ENCODE results near the gene GJA3.

- TF ChIP-seq CTCF (IDR thresholded peaks at IDR 0.05; ENCODE audit: poor library complexity) (no peak), EZH2 (IDR thresholded peaks at IDR 0.05; ENCODE audit: borderline replicate concordance) (no peak), EZH2phosphoT487 (IDR thresholded peaks at IDR 0.05; ENCODE audit: low read depth, severe bottlenecking, unreplicated experiment) (no peak)
Measured at GRCh38 chr13:20148501-20149183, 12.2 kb downstream of the GJA3 start.

Measured in hepatocyte (in vitro differentiated cells).